KG1 (cell line): ENCODE results near the gene EXPH5.

Experiments
- DNase-seq: peaks from one replicate; lab custom pipeline; 2025; lab: John Stamatoyannopoulos, UW

Gene EXPH5

GRCh38 chr11:108511851-108512474 lies 81.6 kb downstream of the EXPH5 start:
- no peak for DNase-seq

GRCh38 chr11:108508653-108509593 lies 84.6 kb downstream of the EXPH5 start:
- no peak for DNase-seq

GRCh38 chr11:108501396-108501795 lies 92.2 kb downstream of the EXPH5 start:
- no peak for DNase-seq

GRCh38 chr11:108500721-108501120 lies 92.8 kb downstream of the EXPH5 start:
- DNase-seq, result no peak

- DNase-seq, result no peak
Measured at GRCh38 chr11:108500169-108500568, 93.4 kb downstream of the EXPH5 start.

GRCh38 chr11:108498816-108499408 lies 94.7 kb downstream of the EXPH5 start:
- DNase-seq, result no peak

GRCh38 chr11:108498046-108498815 lies 95.3 kb downstream of the EXPH5 start, which contains the start of gene POGLUT3:
POGLUT3 (minus strand) TSS chr11:108498384; CDS start chr11:108498366, 18 bp downstream.
- no peak for DNase-seq

GRCh38 chr11:108497317-108498045 lies 96.1 kb downstream of the EXPH5 start:
- peak; percentile 39 for DNase-seq

- no peak for DNase-seq
Measured at GRCh38 chr11:108496643-108497256, 96.8 kb downstream of the EXPH5 start.

- DNase-seq, result no peak
Measured at GRCh38 chr11:108495326-108495725, 98.2 kb downstream of the EXPH5 start.

GRCh38 chr11:108494182-108494581 lies 99.4 kb downstream of the EXPH5 start:
- DNase-seq, result no peak

GRCh38 chr11:108491936-108492335 lies 101.6 kb downstream of the EXPH5 start:
- no peak for DNase-seq

GRCh38 chr11:108486828-108487227 lies 106.7 kb downstream of the EXPH5 start:
- no peak for DNase-seq

- no peak for DNase-seq
Measured at GRCh38 chr11:108486331-108486730, 107.2 kb downstream of the EXPH5 start.

GRCh38 chr11:108483163-108483562 lies 110.4 kb downstream of the EXPH5 start:
- no peak for DNase-seq

- DNase-seq, result no peak
Measured at GRCh38 chr11:108474664-108475463, 118.7 kb downstream of the EXPH5 start.

GRCh38 chr11:108472681-108473080 lies 120.9 kb downstream of the EXPH5 start:
- DNase-seq, result no peak

- DNase-seq, result no peak
Measured at GRCh38 chr11:108468478-108468864, 125.1 kb downstream of the EXPH5 start.

- DNase-seq, result peak; percentile 99
Measured at GRCh38 chr11:108467091-108467823, 126.3 kb downstream of the EXPH5 start, which contains the start of gene C11orf65. C11orf65 (minus strand) TSS chr11:108467529; CDS start chr11:108461559, 5,970 bp downstream.
